ENCODE data around the gene RPL36A. TPM values are rescaled to one million over a fixed set of nuclear protein-coding genes. Genes with fewer than 3 reads are reported as not detected.
A peak's percentile ranks its signal among the peaks of the same experiment; 100 is the strongest.

RPL36A gene
- total and polyA plus RNA-seq, 10 of the 15 experiments (the other 5 are each of a cell fraction or from before 2014, with no cell fraction given): 425 to 4,528 (median 3,270) TPM

DNA sequence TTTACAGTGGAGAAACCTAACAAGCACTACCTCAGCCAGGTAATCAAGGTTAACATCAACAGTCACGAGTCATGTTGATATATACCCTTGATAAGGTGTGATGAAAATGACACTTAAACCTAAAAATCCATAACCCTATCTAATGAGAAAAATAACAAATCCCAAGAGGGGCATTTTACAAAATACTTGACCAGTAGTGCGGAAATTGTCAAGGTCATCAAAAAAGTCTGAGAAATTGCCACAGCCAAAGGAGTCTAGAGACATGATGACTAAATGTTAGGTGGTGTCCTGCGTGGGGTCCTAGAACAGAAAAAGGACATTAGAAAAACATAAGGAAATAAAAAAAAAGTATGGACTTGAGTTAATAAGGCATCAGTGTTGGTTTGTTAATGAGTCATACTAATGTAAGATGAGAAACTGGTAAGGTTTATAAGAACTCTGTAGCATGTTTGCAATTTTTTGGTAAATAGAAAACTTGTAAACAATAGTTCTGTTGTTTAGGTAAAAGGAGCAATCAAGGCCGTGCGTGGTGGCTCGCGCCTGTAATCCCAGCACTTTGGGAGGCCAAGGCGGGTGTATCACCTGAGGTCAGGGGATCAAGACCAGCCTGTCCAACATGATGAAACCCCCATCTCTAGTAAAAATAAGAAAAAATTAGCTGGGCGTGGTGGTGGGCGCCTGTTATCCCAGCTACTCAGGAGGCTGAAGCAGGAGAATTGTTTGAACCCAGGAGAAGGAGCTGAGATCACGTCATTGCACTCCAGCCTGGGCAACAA, 2.9 kb downstream of the RPL36A start:
- H3K4me3 ChIP-seq: no peak overlapping the region
- intact Hi-C loops (cut with micrococcal nuclease; ENCODE audit: unreplicated experiment) (loop anchor here (5.0 kb wide), 1 partner anchor 571 kb away; the partner anchor contains the start of gene CSTF2), in situ Hi-C loops (cut with MboI) (no loop called here)
- DNase-seq (ENCODE audit: low read depth, low spot score) (no peak), FAIRE-seq (no peak), ATAC-seq (no peak)
- BruUV-seq (replicated peaks): no TSS peak
- H3K27me3 ChIP-seq (replicated peaks in 1 of 2; ENCODE audit: control insufficient read depth in 2 of 2, insufficient read depth in 2 of 2, low read length in 1 of 2): no peaks in the 10 kb centered on the region
- no peak overlapping the region for H3K27ac ChIP-seq (ENCODE audit: control insufficient read depth, insufficient read depth)
- H3K9ac ChIP-seq (ENCODE audit: control insufficient read depth, insufficient read depth, low read length): no peak overlapping the region
- ChIA-PET RAD21 (ENCODE audit: unreplicated experiment) (interaction anchor here (0.6 to 0.8 kb wide), 2 partner anchors 8 to 36 kb away, joined by 3 to 4 read pairs; no protein-coding TSS in a partner anchor), POLR2A (interaction anchor here (0.6 to 2.2 kb wide), 3 partner anchors 10 to 25 kb away, joined by 3 to 5 read pairs (median 3); partner anchors contain the start of gene GLA), CTCF (no interaction called here), SMC1A (ENCODE audit: uncharacterized antibody, unreplicated experiment) (interaction anchor here (1.0 to 1.3 kb wide), 2 partner anchors 8 to 46 kb away, joined by 3 read pairs; no protein-coding TSS in a partner anchor)
- H2AFZ ChIP-seq (ENCODE audit: control insufficient read depth, low read depth, low read length): no peak overlapping the region
- no peaks in the 10 kb centered on the region for H3K4me1 ChIP-seq (ENCODE audit: control insufficient read depth, insufficient read depth, low read length)
- no peaks in the 10 kb centered on the region for H3K9me3 ChIP-seq (replicated peaks; ENCODE audit: control insufficient read depth, insufficient read depth, low read length)
- H3K4me2 ChIP-seq (ENCODE audit: control insufficient read depth, insufficient read depth): peak overlapping the region; percentile 50; the same call in 1 of the 2 replicates
- no peaks in the 10 kb centered on the region; a peak in 1 of 4 replicates for H3K36me3 ChIP-seq (ENCODE audit: control insufficient read depth in 2 of 2, insufficient read depth in 2 of 2, low read length in 1 of 2)
- 59% methylated on average over 10 of the region's 11 CpGs for WGBS (ENCODE audit: insufficient coverage, insufficient replicate concordance, low lambda C conversion rate, missing lambda C conversion rate)
- peaks cover 27% of the 10 kb centered on the region for H3K79me2 ChIP-seq (ENCODE audit: control insufficient read depth, insufficient read depth, low read length)
- H4K20me1 ChIP-seq (ENCODE audit: control insufficient read depth, insufficient read depth): no peaks in the 10 kb centered on the region
- TF ChIP-seq, protein P1, sequence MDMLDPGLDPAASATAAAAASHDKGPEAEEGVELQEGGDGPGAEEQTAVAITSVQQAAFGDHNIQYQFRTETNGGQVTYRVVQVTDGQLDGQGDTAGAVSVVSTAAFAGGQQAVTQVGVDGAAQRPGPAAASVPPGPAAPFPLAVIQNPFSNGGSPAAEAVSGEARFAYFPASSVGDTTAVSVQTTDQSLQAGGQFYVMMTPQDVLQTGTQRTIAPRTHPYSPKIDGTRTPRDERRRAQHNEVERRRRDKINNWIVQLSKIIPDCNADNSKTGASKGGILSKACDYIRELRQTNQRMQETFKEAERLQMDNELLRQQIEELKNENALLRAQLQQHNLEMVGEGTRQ (IDR thresholded peaks at IDR 0.05; ENCODE audit: borderline replicate concordance, low read depth, low read length): no peak
- TF ChIP-seq, protein P2, sequence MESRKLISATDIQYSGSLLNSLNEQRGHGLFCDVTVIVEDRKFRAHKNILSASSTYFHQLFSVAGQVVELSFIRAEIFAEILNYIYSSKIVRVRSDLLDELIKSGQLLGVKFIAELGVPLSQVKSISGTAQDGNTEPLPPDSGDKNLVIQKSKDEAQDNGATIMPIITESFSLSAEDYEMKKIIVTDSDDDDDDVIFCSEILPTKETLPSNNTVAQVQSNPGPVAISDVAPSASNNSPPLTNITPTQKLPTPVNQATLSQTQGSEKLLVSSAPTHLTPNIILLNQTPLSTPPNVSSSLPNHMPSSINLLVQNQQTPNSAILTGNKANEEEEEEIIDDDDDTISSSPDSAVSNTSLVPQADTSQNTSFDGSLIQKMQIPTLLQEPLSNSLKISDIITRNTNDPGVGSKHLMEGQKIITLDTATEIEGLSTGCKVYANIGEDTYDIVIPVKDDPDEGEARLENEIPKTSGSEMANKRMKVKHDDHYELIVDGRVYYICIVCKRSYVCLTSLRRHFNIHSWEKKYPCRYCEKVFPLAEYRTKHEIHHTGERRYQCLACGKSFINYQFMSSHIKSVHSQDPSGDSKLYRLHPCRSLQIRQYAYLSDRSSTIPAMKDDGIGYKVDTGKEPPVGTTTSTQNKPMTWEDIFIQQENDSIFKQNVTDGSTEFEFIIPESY (IDR thresholded peaks at IDR 0.05): no peak
- no peak for TF ChIP-seq EP300 (IDR thresholded peaks at IDR 0.05; ENCODE audit: borderline replicate concordance in 1 of 2, control insufficient read depth in 1 of 2, low read depth in 2 of 2, low read length in 2 of 2)
- no peak for TF ChIP-seq EGR1 (IDR thresholded peaks at IDR 0.05; ENCODE audit: borderline replicate concordance in 1 of 2, low read depth in 2 of 2, low read length in 2 of 2)
- TF ChIP-seq, protein P3, sequence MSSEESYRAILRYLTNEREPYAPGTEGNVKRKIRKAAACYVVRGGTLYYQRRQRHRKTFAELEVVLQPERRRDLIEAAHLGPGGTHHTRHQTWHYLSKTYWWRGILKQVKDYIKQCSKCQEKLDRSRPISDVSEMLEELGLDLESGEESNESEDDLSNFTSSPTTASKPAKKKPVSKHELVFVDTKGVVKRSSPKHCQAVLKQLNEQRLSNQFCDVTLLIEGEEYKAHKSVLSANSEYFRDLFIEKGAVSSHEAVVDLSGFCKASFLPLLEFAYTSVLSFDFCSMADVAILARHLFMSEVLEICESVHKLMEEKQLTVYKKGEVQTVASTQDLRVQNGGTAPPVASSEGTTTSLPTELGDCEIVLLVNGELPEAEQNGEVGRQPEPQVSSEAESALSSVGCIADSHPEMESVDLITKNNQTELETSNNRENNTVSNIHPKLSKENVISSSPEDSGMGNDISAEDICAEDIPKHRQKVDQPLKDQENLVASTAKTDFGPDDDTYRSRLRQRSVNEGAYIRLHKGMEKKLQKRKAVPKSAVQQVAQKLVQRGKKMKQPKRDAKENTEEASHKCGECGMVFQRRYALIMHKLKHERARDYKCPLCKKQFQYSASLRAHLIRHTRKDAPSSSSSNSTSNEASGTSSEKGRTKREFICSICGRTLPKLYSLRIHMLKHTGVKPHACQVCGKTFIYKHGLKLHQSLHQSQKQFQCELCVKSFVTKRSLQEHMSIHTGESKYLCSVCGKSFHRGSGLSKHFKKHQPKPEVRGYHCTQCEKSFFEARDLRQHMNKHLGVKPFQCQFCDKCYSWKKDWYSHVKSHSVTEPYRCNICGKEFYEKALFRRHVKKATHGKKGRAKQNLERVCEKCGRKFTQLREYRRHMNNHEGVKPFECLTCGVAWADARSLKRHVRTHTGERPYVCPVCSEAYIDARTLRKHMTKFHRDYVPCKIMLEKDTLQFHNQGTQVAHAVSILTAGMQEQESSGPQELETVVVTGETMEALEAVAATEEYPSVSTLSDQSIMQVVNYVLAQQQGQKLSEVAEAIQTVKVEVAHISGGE (CRISPR knock-in tag; IDR thresholded peaks at IDR 0.05): no peak
- TF ChIP-seq PAX5 (IDR thresholded peaks at IDR 0.05; ENCODE audit: borderline replicate concordance, low read depth, low read length): no peak
- no peak for TF ChIP-seq RBBP5 (conservative IDR thresholded peaks at IDR 0.05)
- TF ChIP-seq CBFB (IDR thresholded peaks at IDR 0.05; ENCODE audit: low read depth): no peak
- TF ChIP-seq YBX1 (IDR thresholded peaks at IDR 0.05): no peak
- TF ChIP-seq JUND (IDR thresholded peaks at IDR 0.05; ENCODE audit: low read depth, low read length): no peak
- no peak for TF ChIP-seq IRF4 (IDR thresholded peaks at IDR 0.05; ENCODE audit: low read depth, low read length)
- TF ChIP-seq CBX5 (IDR thresholded peaks at IDR 0.05; ENCODE audit: low read depth): no peak
- no peak for TF ChIP-seq EZH2 (IDR thresholded peaks at IDR 0.05; ENCODE audit: borderline replicate concordance, control insufficient read depth, low read depth, low read length)

Measured in GM12878 (cell line).